BLaER1 treated with 17β-estradiol and CSF1 and Interleukin-3, amounts not matched to agents 10 nM and 100 nM (cell line): Measurements from ENCODE around the gene COMTD1.
A peak's percentile ranks its signal among the peaks of the same experiment; 100 is the strongest.

Experiments
- H3K27ac ChIP-seq, 11 experiments: shearing (Covaris generic); formaldehyde crosslinking; 2 replicates each; pipeline ENCODE4 v1.8.1; 2022
- H3K27me3 ChIP-seq, 11 experiments: shearing (Covaris generic); formaldehyde crosslinking; 2 replicates each; pipeline ENCODE4 v1.8.1; 2022
- H3K36me3 ChIP-seq, 11 experiments: shearing (Covaris generic); formaldehyde crosslinking; 2 replicates each; pipeline ENCODE4 v1.8.1; 2022
- H3K4me1 ChIP-seq, 10 experiments: shearing (Covaris generic); formaldehyde crosslinking; 2 replicates each; pipeline ENCODE4 v1.8.1; 2022
- H3K4me2 ChIP-seq, 11 experiments: shearing (Covaris generic); formaldehyde crosslinking; 2 replicates each; pipeline ENCODE4 v1.8.1; 2022
- H3K4me3 ChIP-seq, 10 experiments: shearing (Covaris generic); formaldehyde crosslinking; 2 replicates each; pipeline ENCODE4 v1.8.1; 2022
- H3K9ac ChIP-seq, 11 experiments: shearing (Covaris generic); formaldehyde crosslinking; 2 replicates each; pipeline ENCODE4 v1.8.1; 2022
- H3K9me3 ChIP-seq, 11 experiments: shearing (Covaris generic); formaldehyde crosslinking; replicated peaks in 1 of 11; 2 replicates each; pipeline ENCODE4 v1.8.1; 2022
- H4K20me1 ChIP-seq, 11 experiments: shearing (Covaris generic); formaldehyde crosslinking; 2 replicates each; pipeline ENCODE4 v1.8.1; 2022
- Cebpa-rat ChIP-seq, 11 experiments: shearing (Covaris generic); IDR thresholded peaks; 2 replicates each; pipeline ENCODE4 v1.8.1; 2022

Gene COMTD1

GRCh38 chr10:75247797-75248196 lies 12.0 kb upstream of the COMTD1 start:
- Histone ChIP-seq H3K27ac (no peak overlapping the region), H3K36me3 (no peaks in the 10 kb centered on the region), H3K4me3 (no peak overlapping the region), H4K20me1 (no peaks in the 10 kb centered on the region), H3K27me3 (no peaks in the 10 kb centered on the region), H3K9ac (no peak overlapping the region), H3K9me3 (peaks cover 6 to 14% (median 9%) of the 10 kb centered on the region in 11 experiments), H3K4me1 (peaks cover 0 to 18% (median 12%) of the 10 kb centered on the region in 10 experiments; a peak in 13 of 20 replicates), H3K4me2 (peak overlapping the region in 3 of 11 experiments; percentile 13 to 58 (median 53); a peak in 3 of 22 replicates)
- TF ChIP-seq Cebpa-rat (IDR thresholded peaks at IDR 0.05): no peak

- H3K27ac ChIP-seq: no peak overlapping the region
- no peaks in the 10 kb centered on the region for H3K36me3 ChIP-seq
- no peak for TF ChIP-seq Cebpa-rat (IDR thresholded peaks at IDR 0.05)
- no peaks in the 10 kb centered on the region for H4K20me1 ChIP-seq
- peaks cover 0 to under 1% (median 0%) of the 10 kb centered on the region in 11 experiments; a peak in 1 of 22 replicates for H3K9me3 ChIP-seq
- H3K4me2 ChIP-seq: peak overlapping the region in 3 of 11 experiments; percentile 6 to 53 (median 40); a peak in 5 of 22 replicates
- H3K9ac ChIP-seq: no peak overlapping the region
- peaks cover 0 to 18% (median 12%) of the 10 kb centered on the region in 10 experiments; a peak in 13 of 20 replicates for H3K4me1 ChIP-seq
- no peak overlapping the region for H3K4me3 ChIP-seq
- no peaks in the 10 kb centered on the region for H3K27me3 ChIP-seq
Observed at GRCh38 chr10:75246506-75246905, 10.7 kb upstream of the COMTD1 start.

- Histone ChIP-seq H3K4me3 (no peak overlapping the region), H3K9ac (no peak overlapping the region), H3K9me3 (no peaks in the 10 kb centered on the region), H3K4me1 (peaks cover 0 to 25% (median 20%) of the 10 kb centered on the region in 10 experiments; a peak in 14 of 20 replicates), H3K27me3 (no peaks in the 10 kb centered on the region), H3K27ac (no peak overlapping the region), H4K20me1 (no peaks in the 10 kb centered on the region), H3K36me3 (no peaks in the 10 kb centered on the region), H3K4me2 (peak overlapping the region in 1 of 11 experiments; percentile 12; a peak in 1 of 22 replicates)
- no peak for TF ChIP-seq Cebpa-rat (IDR thresholded peaks at IDR 0.05)
Observed at GRCh38 chr10:75245354-75246250, 9.8 kb upstream of the COMTD1 start.

GRCh38 chr10:75244487-75245353 lies 9.0 kb upstream of the COMTD1 start:
- no peaks in the 10 kb centered on the region for H3K27me3 ChIP-seq
- H3K9ac ChIP-seq: no peak overlapping the region
- no peaks in the 10 kb centered on the region for H3K9me3 ChIP-seq
- no peak for TF ChIP-seq Cebpa-rat (IDR thresholded peaks at IDR 0.05)
- H3K27ac ChIP-seq: no peak overlapping the region
- no peaks in the 10 kb centered on the region for H4K20me1 ChIP-seq
- peaks cover 0 to 28% (median 23%) of the 10 kb centered on the region in 10 experiments; a peak in 14 of 20 replicates for H3K4me1 ChIP-seq
- H3K36me3 ChIP-seq: no peaks in the 10 kb centered on the region
- no peak overlapping the region for H3K4me2 ChIP-seq
- no peak overlapping the region for H3K4me3 ChIP-seq

GRCh38 chr10:75243426-75243825 lies 7.7 kb upstream of the COMTD1 start:
- peaks cover 0 to 28% (median 23%) of the 10 kb centered on the region in 10 experiments; a peak in 14 of 20 replicates for H3K4me1 ChIP-seq
- H3K9ac ChIP-seq: no peak overlapping the region
- no peak for TF ChIP-seq Cebpa-rat (IDR thresholded peaks at IDR 0.05)

GRCh38 chr10:75240329-75241076 lies 4.7 kb upstream of the COMTD1 start:
- Histone ChIP-seq H3K27ac (no peak overlapping the region), H3K36me3 (no peaks in the 10 kb centered on the region), H3K4me1 (peaks cover 0 to 21% (median 14%) of the 10 kb centered on the region in 10 experiments; a peak in 15 of 20 replicates), H4K20me1 (no peaks in the 10 kb centered on the region), H3K4me2 (peak overlapping the region in 4 of 11 experiments; percentile 7 to 37 (median 22); a peak in 4 of 22 replicates), H3K9ac (no peak overlapping the region), H3K4me3 (no peak overlapping the region), H3K27me3 (no peaks in the 10 kb centered on the region), H3K9me3 (no peaks in the 10 kb centered on the region)
- TF ChIP-seq Cebpa-rat (IDR thresholded peaks at IDR 0.05): no peak

More at GRCh38 chr10:75243426-75243825, 7.7 kb upstream of the COMTD1 start:
- Histone ChIP-seq H3K36me3 (no peaks in the 10 kb centered on the region), H3K4me3 (no peak overlapping the region), H3K4me2 (no peak overlapping the region), H3K9me3 (no peaks in the 10 kb centered on the region), H3K27me3 (no peaks in the 10 kb centered on the region), H3K27ac (no peak overlapping the region), H4K20me1 (no peaks in the 10 kb centered on the region)

- no peak overlapping the region for H3K9ac ChIP-seq
- H3K27me3 ChIP-seq: no peaks in the 10 kb centered on the region
- H3K36me3 ChIP-seq: no peaks in the 10 kb centered on the region
- H3K4me1 ChIP-seq: peaks cover 4 to 33% (median 24%) of the 10 kb centered on the region in 10 experiments; a peak in 17 of 20 replicates
- H4K20me1 ChIP-seq: no peaks in the 10 kb centered on the region; a peak in 1 of 22 replicates
- no peaks in the 10 kb centered on the region for H3K9me3 ChIP-seq
- TF ChIP-seq Cebpa-rat (IDR thresholded peaks at IDR 0.05): no peak
- no peak overlapping the region for H3K4me3 ChIP-seq
- no peak overlapping the region for H3K4me2 ChIP-seq
- H3K27ac ChIP-seq: no peak overlapping the region
Observed at GRCh38 chr10:75239096-75239790, 3.5 kb upstream of the COMTD1 start.
